ENCODE measurements around the gene CD163. TPM values are rescaled to one million over a fixed set of nuclear protein-coding genes. Genes with fewer than 3 reads are reported as not detected.

Gene CD163
- total RNA-seq, 1 donor from 2014 or later = 0.05 TPM

- H3K4me1 Mint-ChIP-seq (ENCODE audit: low read depth) = no peaks in the 10 kb centered on the region
- TF ChIP-seq CTCF (IDR thresholded peaks at IDR 0.05) = no peak
- no peak overlapping the region for H3K27ac Mint-ChIP-seq (ENCODE audit: unreplicated experiment)
- peaks cover 7% of the 10 kb centered on the region for H3K9me3 Mint-ChIP-seq (ENCODE audit: low read depth)
- H3K36me3 Mint-ChIP-seq (ENCODE audit: low read depth) = no peaks in the 10 kb centered on the region
- peaks cover 11% of the 10 kb centered on the region for H3K27me3 Mint-ChIP-seq (ENCODE audit: low read depth)
- DNase-seq (ENCODE audit: low spot score) = no peak
- no peak overlapping the region for H3K4me3 Mint-ChIP-seq (ENCODE audit: unreplicated experiment)
Measured at GRCh38 chr12:7451756-7452155, 51.8 kb downstream of the CD163 start.

GRCh38 chr12:7450667-7451066 is 52.9 kb downstream of the CD163 start:
- no peaks in the 10 kb centered on the region for H3K36me3 Mint-ChIP-seq (ENCODE audit: low read depth)
- peaks cover 7% of the 10 kb centered on the region for H3K9me3 Mint-ChIP-seq (ENCODE audit: low read depth)
- no peak for DNase-seq (ENCODE audit: low spot score)
- H3K27me3 Mint-ChIP-seq (ENCODE audit: low read depth) = peaks cover 11% of the 10 kb centered on the region
- H3K4me1 Mint-ChIP-seq (ENCODE audit: low read depth) = no peaks in the 10 kb centered on the region
- no peak overlapping the region for H3K27ac Mint-ChIP-seq (ENCODE audit: unreplicated experiment)
- no peak for TF ChIP-seq CTCF (IDR thresholded peaks at IDR 0.05)
- H3K4me3 Mint-ChIP-seq (ENCODE audit: unreplicated experiment) = no peak overlapping the region

GRCh38 chr12:7448099-7448498 is 55.5 kb downstream of the CD163 start:
- no peaks in the 10 kb centered on the region for H3K4me1 Mint-ChIP-seq (ENCODE audit: low read depth)
- H3K4me3 Mint-ChIP-seq (ENCODE audit: unreplicated experiment) = no peak overlapping the region
- H3K27ac Mint-ChIP-seq (ENCODE audit: unreplicated experiment) = no peak overlapping the region
- DNase-seq (ENCODE audit: low spot score) = no peak
- peaks cover 11% of the 10 kb centered on the region for H3K27me3 Mint-ChIP-seq (ENCODE audit: low read depth)
- H3K9me3 Mint-ChIP-seq (ENCODE audit: low read depth) = no peaks in the 10 kb centered on the region
- H3K36me3 Mint-ChIP-seq (ENCODE audit: low read depth) = no peaks in the 10 kb centered on the region
- TF ChIP-seq CTCF (IDR thresholded peaks at IDR 0.05) = no peak

- Mint-ChIP-seq H3K9me3 (ENCODE audit: low read depth) (peaks cover 3% of the 10 kb centered on the region), H3K27me3 (ENCODE audit: low read depth) (peaks cover 8% of the 10 kb centered on the region), H3K36me3 (ENCODE audit: low read depth) (peaks cover 3% of the 10 kb centered on the region), H3K27ac (ENCODE audit: unreplicated experiment) (no peak overlapping the region), H3K4me1 (ENCODE audit: low read depth) (peaks cover 4% of the 10 kb centered on the region), H3K4me3 (ENCODE audit: unreplicated experiment) (no peak overlapping the region)
- no peak for TF ChIP-seq CTCF (IDR thresholded peaks at IDR 0.05)
- no peak for DNase-seq (ENCODE audit: low spot score)
Measured at GRCh38 chr12:7444537-7444936, 59.0 kb downstream of the CD163 start.

- Mint-ChIP-seq H3K9me3 (ENCODE audit: low read depth) (peaks cover 8% of the 10 kb centered on the region), H3K4me3 (ENCODE audit: unreplicated experiment) (no peak within 1 kb of the TSS), H3K27ac (ENCODE audit: unreplicated experiment) (no peak within 1 kb of the TSS), H3K4me1 (ENCODE audit: low read depth) (peaks cover 6% of the 10 kb centered on the region), H3K27me3 (ENCODE audit: low read depth) (peaks cover 8% of the 10 kb centered on the region), H3K36me3 (ENCODE audit: low read depth) (peaks cover 5% of the 10 kb centered on the region)
- TF ChIP-seq CTCF (IDR thresholded peaks at IDR 0.05) = no peak
- no peak for DNase-seq (ENCODE audit: low spot score)
Measured at GRCh38 chr12:7444076-7444475, 59.5 kb downstream of the CD163 start, which contains the start of gene CD163L1. TSS of gene CD163L1 (minus strand) at chr12:7444153. CDS start at chr12:7444127, 26 bp downstream.

All from chondrocyte (in vitro differentiated cells).